Activated naive CD8-positive, alpha-beta T cell (primary cell): Measurements from ENCODE around the gene SDC3.
"Not testable (repeated sequence)": the region's sequence is repeated elsewhere in the genome, so short reads cannot be mapped to it uniquely, and the experiment has no call there.

Source experiments
- H3K27ac Mint-ChIP-seq: one replicate; pipeline ENCODE4 v1.8.0; 2021; ENCODE audit warnings: mixed read lengths
- H3K27me3 Mint-ChIP-seq: one replicate; pipeline ENCODE4 v1.8.0; 2021; ENCODE audit warnings: mixed read lengths
- H3K36me3 Mint-ChIP-seq: one replicate; pipeline ENCODE4 v1.8.0; 2021; ENCODE audit warnings: mixed read lengths
- H3K4me1 Mint-ChIP-seq: one replicate; pipeline ENCODE4 v1.8.0; 2021; ENCODE audit warnings: low read depth, mixed read lengths
- H3K4me3 Mint-ChIP-seq: one replicate; pipeline ENCODE4 v1.8.0; 2021; ENCODE audit warnings: mild to moderate bottlenecking, mixed read lengths
- H3K9me3 Mint-ChIP-seq: one replicate; pipeline ENCODE4 v1.8.0; 2021; ENCODE audit warnings: low read depth, mixed read lengths

Gene SDC3

DNA sequence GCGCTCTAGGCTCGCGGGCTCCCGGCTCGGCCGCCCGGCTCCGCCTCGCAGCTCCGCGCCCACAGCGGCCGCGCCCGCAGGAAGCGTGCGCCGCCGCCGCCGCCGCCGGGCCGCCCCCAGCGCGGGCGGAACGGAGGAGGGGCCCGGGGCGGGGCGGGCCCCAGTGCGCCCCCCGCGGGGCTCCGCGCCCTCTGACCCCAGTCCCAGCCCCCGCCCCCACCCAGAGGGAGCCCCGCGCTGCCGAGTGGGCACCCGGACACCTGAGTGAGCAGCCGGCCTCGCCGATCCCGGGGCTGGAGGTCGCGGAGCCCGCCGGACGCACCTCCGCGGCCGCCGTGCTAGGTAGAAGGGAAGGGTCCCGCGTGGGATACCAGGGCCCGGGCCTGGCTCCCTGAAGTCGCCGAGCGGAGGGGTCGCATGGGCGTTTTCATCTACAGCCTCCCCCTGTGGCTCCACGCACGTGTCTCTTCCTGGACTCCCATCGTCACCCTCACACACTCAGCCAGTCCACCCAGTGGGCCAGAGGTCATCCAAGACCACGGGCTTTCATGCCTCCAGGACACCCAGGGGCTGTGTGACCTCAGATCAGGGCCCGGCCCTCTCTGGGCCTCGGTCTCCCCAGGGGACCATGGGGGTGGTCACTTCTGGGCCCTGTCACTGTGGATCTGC, at the start of gene SDC3:
TSS of gene SDC3 (minus strand) at position 63 of the 669 bp plus-strand sequence. CDS start 172 bp downstream, outside the sequence.
- peak within 1 kb of the TSS; percentile 86 for H3K4me3 Mint-ChIP-seq
- peak within 1 kb of the TSS; percentile 79 for H3K27ac Mint-ChIP-seq
- H3K27me3 Mint-ChIP-seq, result peaks cover 26% of the 10 kb centered on the region
- no peaks in the 10 kb centered on the region for H3K36me3 Mint-ChIP-seq
- H3K9me3 Mint-ChIP-seq, result no peaks in the 10 kb centered on the region
- H3K4me1 Mint-ChIP-seq, result peaks cover 12% of the 10 kb centered on the region

DNA sequence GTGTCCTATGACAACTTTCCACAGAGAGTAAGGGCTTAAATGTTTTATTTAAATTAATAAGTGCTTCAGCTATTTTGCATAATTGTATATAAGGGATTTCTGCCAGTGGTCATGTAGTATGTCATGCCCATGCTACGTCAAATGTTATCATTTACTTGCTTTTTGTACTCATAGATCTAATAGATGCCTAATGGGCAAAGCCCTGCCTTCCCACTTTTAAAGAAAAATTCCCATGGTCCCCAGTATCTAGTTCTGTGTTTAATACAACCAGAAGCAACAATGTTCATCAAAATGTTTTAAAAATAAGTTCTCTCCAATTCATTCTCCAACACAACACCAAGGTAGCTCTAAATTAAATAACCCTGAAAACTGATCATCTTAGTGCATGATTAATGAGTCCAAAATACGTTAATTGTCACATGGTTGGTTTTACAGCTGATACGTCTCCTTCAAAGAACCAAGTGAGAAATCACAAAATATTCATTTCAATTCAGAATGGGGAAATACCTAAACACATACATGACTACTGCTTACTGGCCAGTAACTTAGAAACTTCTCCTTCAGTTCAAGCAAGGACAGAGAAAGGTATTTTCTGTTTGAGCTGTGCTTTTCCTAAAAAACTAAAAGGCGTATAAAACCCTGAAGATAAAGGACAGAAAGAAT, 49.1 kb upstream of the SDC3 start:
- Mint-ChIP-seq H3K36me3 (peaks cover 7% of the 10 kb centered on the region), H3K4me1 (peaks cover 39% of the 10 kb centered on the region), H3K27ac (peak overlapping the region; percentile 0), H3K9me3 (no peaks in the 10 kb centered on the region), H3K4me3 (no peak overlapping the region), H3K27me3 (no peaks in the 10 kb centered on the region)

- peaks cover 18% of the 10 kb centered on the region for H3K36me3 Mint-ChIP-seq
- H3K9me3 Mint-ChIP-seq, result no peaks in the 10 kb centered on the region
- peaks cover 44% of the 10 kb centered on the region for H3K4me1 Mint-ChIP-seq
- no peaks in the 10 kb centered on the region for H3K27me3 Mint-ChIP-seq
- H3K27ac Mint-ChIP-seq, result no peak overlapping the region
- H3K4me3 Mint-ChIP-seq, result no peak overlapping the region
Observed at GRCh38 chr1:30955448-30956015, 47.0 kb upstream of the SDC3 start.

GRCh38 chr1:30953685-30954084, 45.1 kb upstream of the SDC3 start:
- Mint-ChIP-seq H3K36me3 (peaks cover 21% of the 10 kb centered on the region), H3K27me3 (no peaks in the 10 kb centered on the region), H3K4me3 (no peak overlapping the region), H3K27ac (no peak overlapping the region), H3K4me1 (peaks cover 38% of the 10 kb centered on the region), H3K9me3 (no peaks in the 10 kb centered on the region)

GRCh38 chr1:30952098-30952497, 43.5 kb upstream of the SDC3 start:
- Mint-ChIP-seq H3K36me3 (peaks cover 23% of the 10 kb centered on the region), H3K9me3 (no peaks in the 10 kb centered on the region), H3K27ac (peak overlapping the region; percentile 71), H3K4me3 (no peak overlapping the region), H3K27me3 (no peaks in the 10 kb centered on the region), H3K4me1 (peaks cover 30% of the 10 kb centered on the region)

DNA sequence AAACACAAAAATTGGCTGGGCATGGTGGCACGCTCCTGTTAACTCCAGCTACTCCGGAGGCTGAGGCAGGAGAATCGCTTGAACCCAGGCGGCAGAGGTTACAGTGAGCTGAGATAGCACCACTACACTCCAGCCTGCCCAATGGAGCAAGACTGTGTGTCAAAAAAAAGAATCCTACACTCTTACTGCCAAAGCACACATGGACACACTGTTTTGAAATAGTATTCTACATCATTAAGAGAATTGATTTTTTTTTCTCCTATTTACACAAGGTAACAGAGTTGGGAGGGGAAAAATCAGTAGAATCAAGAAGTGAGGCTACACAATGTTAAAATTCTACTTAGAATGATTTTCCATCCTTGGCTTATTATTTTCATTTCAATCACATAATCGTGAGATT, 42.1 kb upstream of the SDC3 start:
- no peak overlapping the region for H3K27ac Mint-ChIP-seq
- peaks cover 23% of the 10 kb centered on the region for H3K36me3 Mint-ChIP-seq
- H3K4me3 Mint-ChIP-seq, result no peak overlapping the region
- no peaks in the 10 kb centered on the region for H3K9me3 Mint-ChIP-seq
- H3K27me3 Mint-ChIP-seq, result no peaks in the 10 kb centered on the region
- peaks cover 29% of the 10 kb centered on the region for H3K4me1 Mint-ChIP-seq

DNA sequence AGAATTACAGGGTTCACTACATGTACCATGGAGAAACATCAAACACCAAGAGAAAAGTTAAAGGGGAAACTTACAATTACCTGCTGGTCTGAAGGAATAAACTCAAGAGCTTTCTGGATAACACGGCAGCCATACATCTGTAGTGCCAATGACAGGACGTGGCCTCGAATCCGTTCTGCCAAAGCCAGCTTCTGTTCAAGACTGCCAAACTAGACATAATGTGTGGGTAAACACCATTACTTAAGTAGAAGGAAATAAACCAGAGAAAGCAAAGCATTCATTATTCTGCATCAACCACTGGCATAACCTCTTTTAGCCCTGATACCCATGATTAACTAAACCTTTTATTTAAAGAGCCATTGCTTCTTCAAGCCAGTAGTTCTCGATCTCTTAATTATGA, 41.5 kb upstream of the SDC3 start:
- Mint-ChIP-seq H3K4me1 (peaks cover 27% of the 10 kb centered on the region), H3K27ac (peak overlapping the region; percentile 54)

DNA sequence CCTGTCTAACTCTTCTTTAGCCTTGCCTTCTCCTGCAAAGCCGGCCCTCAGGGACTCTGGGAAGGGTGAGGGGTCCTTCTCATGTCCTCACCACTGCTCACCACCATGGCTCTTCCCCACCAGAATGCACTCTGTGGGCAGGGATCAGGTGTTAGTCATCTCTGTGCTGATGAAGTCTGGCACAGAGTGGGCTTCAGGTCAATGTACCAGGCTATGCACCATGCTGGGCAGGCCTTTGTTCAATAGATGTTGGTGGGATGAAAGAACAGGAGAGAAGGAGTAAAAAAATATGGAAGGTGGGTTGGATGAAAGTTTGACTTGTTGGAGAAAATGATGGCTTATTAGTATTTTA, 40.9 kb upstream of the SDC3 start:
- peaks cover 27% of the 10 kb centered on the region for H3K4me1 Mint-ChIP-seq
- H3K27ac Mint-ChIP-seq, H3K9me3 Mint-ChIP-seq, H3K4me3 Mint-ChIP-seq, H3K27me3 Mint-ChIP-seq: not testable (repeated sequence)
- H3K36me3 Mint-ChIP-seq, result peaks cover 24% of the 10 kb centered on the region

More for the DNA sequence above, 41.5 kb upstream of the SDC3 start:
- H3K4me3 Mint-ChIP-seq, result no peak overlapping the region
- peaks cover 23% of the 10 kb centered on the region for H3K36me3 Mint-ChIP-seq
- H3K9me3 Mint-ChIP-seq, result no peaks in the 10 kb centered on the region
- no peaks in the 10 kb centered on the region for H3K27me3 Mint-ChIP-seq

DNA sequence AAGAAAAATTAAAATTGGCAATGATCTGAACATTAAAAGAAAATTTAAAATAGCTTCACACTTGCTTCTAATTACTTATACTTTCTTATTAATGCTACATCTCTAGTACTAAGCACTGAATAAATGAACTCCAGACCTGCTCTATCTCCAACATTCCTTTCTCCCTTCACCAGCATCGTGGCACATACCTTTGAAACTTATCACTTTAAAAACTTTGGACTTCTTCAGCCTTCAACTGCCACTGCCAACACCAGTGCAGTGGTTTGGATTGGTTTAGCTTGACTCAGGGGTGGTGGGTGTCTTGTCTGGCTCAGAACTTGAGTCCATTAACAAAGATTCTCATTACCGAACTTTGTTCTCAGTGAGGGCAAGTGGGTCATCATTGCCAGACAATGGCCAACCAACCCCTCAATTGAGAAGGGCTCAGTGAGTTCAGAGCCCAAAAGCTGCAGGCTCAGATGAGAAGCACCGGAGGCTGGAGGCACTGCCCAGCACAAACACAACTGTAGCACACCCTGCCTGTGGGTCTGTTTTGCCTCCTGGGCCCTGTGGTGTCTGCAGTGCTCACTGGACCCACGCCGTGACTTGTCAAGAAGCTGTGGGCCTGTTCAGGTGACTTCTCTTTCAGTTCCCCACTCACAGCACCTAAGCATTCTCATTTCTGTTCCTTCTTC, 40.4 kb upstream of the SDC3 start:
- H3K27me3 Mint-ChIP-seq, H3K4me3 Mint-ChIP-seq, H3K9me3 Mint-ChIP-seq: not testable (repeated sequence)
- H3K36me3 Mint-ChIP-seq, result peaks cover 22% of the 10 kb centered on the region
- peaks cover 25% of the 10 kb centered on the region for H3K4me1 Mint-ChIP-seq
- peak overlapping the region; percentile 58 for H3K27ac Mint-ChIP-seq

DNA sequence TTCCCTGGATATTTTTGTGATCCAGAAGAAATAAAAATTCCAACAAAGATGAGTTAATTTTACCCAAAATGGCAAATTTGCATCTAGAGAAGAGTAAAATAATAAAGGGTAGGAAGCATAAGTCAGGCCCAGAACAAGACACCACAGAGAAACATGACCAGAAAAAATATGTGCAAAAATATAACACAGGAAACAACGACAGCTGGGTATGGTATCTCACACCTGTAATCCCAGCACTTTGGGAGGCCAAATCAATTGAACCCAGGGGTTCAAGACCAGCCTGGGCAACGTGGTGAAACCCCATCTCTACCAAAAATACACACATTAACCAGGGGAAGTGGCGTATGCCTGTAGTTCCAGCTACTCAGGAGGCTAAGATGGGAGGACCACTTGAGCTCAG, 39.7 kb upstream of the SDC3 start:
- Mint-ChIP-seq H3K36me3 (peaks cover 18% of the 10 kb centered on the region), H3K4me1 (peaks cover 18% of the 10 kb centered on the region), H3K9me3 (no peaks in the 10 kb centered on the region), H3K4me3 (no peak overlapping the region), H3K27ac (peak overlapping the region; percentile 51), H3K27me3 (no peaks in the 10 kb centered on the region)

GRCh38 chr1:30947212-30947611, 38.7 kb upstream of the SDC3 start:
- peaks cover 16% of the 10 kb centered on the region for H3K36me3 Mint-ChIP-seq
- H3K4me1 Mint-ChIP-seq, result peaks cover 9% of the 10 kb centered on the region
- H3K27ac Mint-ChIP-seq, result peak overlapping the region; percentile 2
- no peaks in the 10 kb centered on the region for H3K27me3 Mint-ChIP-seq
- no peak overlapping the region for H3K4me3 Mint-ChIP-seq
- no peaks in the 10 kb centered on the region for H3K9me3 Mint-ChIP-seq

DNA sequence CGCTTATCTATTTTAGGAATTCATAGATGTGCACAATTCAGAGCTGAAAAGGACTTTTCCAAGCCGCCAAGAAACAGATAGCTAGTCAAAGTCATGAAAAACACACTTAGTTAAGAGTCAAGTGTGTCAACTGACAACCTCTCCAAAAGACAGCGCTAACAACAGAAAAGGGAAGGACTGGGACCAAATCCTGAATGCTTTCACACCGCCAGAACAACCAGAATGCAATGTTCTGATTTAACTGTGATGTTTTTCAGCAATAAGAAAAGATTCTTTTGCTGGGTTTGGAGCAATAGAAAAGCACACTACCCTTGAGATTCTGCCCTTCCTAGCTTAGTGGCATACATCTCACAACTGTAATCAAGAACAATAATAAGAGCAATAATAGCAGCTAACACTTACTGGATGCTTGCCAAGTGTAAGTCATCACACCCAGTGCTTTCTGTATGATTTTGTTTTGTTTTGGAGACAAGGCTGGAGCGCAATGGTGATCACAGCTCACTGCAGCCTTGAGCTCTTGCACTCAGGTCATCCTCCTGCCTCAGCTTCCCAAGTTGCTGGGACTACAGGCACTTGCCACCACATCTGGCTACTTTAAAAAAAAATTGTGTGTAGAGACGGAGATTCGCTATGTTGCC, 33.9 kb upstream of the SDC3 start:
- H3K27ac Mint-ChIP-seq, result peak overlapping the region; percentile 28
- peaks cover 2% of the 10 kb centered on the region for H3K36me3 Mint-ChIP-seq
- H3K4me3 Mint-ChIP-seq, result no peak overlapping the region
- no peaks in the 10 kb centered on the region for H3K4me1 Mint-ChIP-seq
- no peaks in the 10 kb centered on the region for H3K27me3 Mint-ChIP-seq
- H3K9me3 Mint-ChIP-seq, result no peaks in the 10 kb centered on the region

DNA sequence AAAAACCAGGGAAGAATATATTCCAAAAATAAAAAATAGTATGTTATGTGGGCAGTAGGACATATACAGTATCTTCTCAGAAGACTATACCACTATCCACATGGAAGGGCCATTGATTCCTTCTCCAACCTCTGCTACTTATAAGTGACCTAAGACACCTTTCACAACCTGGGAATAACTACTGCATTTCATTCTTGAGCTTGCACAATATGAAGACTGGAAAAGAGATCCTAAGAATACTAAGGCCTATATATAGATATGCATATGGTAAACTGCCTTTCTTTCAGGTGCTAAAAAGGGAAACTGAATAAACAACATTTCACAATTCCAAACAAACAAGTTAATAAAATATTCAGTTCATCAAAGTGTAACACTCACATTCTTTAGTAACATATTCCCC, 32.0 kb upstream of the SDC3 start:
- Mint-ChIP-seq H3K9me3 (no peaks in the 10 kb centered on the region), H3K36me3 (peaks cover 2% of the 10 kb centered on the region), H3K4me1 (no peaks in the 10 kb centered on the region), H3K27ac (no peak overlapping the region), H3K4me3 (no peak overlapping the region), H3K27me3 (no peaks in the 10 kb centered on the region)

DNA sequence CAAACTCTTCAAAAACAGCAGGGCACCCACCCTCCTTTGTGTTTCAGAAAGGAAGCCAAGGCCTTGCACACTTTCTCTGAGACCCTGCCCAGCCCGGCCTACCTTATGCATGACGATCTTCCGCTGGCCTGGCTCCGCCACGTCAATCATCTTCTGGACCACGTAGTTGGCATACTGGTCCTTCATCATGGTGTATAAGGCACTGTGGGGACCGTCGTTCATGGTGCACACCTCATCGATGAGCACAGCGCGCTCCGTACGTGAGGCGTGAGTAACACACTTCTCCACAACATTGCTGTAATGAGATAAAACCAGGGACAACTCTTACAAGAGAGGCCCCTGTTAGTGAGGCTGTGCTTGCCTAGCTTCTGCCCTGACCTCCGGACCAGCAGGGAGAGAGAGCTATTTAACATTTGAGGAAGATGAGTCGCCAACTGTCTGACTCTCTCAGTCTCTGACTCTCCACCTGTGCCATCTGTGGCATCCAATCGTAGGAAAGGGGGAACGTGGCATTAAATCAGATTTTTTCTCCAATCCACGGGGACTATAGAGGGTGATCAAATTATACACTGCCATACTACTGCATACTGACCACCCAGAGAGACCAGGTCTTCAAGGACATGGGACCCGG, 28.1 kb upstream of the SDC3 start:
- Mint-ChIP-seq H3K4me1 (no peaks in the 10 kb centered on the region), H3K4me3 (no peak overlapping the region), H3K9me3 (no peaks in the 10 kb centered on the region), H3K27me3 (no peaks in the 10 kb centered on the region), H3K27ac (peak overlapping the region; percentile 28), H3K36me3 (no peaks in the 10 kb centered on the region)
